GM18868 (cell line): Measurements from ENCODE around the gene NSFL1C.
A peak's percentile ranks its signal among the peaks of the same experiment; 100 is the strongest.
"Not testable (repeated sequence)": the region's sequence is repeated elsewhere in the genome, so short reads cannot be mapped to it uniquely, and the experiment has no call there.

Source experiments
- ATAC-seq: cut with Tn5 transposase; IDR thresholded peaks from one replicate; pipeline ENCODE4 v1.9.1; 2021; ENCODE audit warnings: mild to moderate bottlenecking, moderate library complexity; ENCODE audit not compliant: unreplicated experiment

NSFL1C gene

DNA sequence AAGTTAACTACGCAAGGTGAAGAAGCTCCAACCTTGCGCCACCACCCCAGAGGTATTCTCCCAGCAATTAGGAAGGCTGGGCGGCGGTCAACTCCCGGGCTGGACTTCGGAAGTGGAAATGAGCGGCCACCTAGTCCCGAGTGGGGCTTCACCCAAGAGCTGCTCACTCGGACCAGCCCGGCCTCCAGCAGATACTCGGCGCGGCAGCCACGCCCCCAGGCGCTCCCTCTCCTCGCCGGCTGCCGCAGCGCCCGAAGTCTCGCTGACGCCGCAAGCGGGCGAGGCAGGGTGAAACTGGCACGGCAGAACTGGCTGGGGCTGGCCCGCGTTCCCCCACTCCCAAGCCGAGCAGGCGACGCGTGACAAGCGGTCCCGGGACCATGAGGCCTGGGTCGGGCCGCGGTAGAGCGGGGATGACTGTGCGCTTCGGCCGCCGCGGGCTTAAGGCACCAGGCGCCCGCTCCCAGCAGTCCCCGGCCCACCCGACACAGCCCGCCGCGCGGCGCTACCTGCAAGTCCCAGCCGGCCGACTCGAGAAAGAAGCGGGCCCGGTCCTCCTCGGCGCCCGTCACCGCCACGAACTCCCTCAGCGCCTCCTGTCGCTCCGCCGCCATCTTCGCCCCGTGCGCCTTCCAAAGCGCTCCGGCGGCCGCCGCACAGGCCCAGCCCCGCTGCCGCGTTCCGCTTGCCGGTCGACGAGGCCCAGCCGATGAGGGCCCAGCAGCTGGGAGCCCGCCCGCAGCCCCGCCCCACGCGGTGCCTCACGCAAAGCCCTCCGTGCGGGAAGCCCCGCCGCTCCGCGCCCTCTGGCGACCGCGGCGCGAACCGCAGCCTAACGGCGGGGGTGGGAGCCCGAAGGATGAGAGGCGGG, at the start of gene NSFL1C:
Gene NSFL1C (minus strand): TSS at position 639 of the 871 bp plus-strand sequence. CDS start 25 bp downstream, at position 614.
- ATAC-seq, result peak; percentile 85

DNA sequence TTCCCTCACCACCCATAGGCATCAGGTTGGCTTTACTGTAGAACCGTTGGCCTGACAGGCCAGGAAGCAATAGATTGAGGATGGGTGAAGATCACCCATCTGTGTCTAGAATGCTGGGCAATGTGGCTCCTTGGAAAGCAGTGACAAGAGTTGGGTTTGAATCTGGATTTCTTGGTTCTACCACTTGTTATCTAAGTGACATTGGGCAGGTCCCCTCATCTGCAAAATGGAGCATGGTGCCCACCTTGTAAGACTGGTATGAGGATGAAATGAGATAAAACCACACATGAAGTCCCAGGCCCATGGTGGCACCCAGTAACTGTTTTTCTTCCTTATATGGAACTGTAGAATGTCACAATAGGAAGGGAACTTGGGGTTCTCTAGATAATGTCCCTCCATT, 47.2 kb upstream of the NSFL1C start:
- no peak for ATAC-seq

DNA sequence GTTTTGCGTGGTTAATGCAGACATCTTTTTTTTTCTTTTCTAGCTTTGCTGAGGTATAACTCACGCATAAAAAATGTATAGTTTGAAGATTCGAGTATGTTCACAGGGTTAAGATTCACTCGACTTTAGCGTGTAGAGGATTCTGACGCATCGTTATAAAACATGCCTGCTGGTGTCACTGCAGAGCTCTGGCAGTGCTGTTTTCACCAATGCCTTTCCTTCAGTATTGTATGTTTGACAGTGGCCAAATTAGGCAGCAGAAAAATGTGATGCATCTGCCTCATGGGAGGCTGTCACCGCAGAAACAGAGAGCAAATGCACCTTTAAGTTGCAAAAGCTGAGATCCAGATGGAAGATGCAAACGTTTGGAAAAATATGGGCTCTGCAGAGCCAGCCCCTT, 42.6 kb upstream of the NSFL1C start:
- peak; percentile 38 for ATAC-seq

DNA sequence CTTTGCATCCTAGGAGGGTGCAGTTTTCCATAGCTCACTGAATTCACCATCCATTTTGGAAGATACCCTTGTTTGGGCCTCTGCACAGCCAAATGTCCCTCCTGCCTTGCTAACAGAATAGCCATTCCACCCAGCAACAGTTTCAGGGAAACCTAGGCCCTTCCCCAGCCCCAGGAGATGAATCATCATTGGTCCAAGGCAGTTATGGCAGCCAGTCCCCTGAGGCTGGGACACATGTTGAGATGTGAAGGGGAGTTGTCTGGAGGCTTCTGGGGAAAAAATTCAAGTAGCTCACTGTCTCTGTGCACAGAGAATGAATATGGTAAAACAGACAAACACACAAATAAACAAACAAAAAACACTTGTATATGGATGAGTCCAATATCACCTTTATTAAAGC, 41.9 kb upstream of the NSFL1C start:
- ATAC-seq, result no peak

DNA sequence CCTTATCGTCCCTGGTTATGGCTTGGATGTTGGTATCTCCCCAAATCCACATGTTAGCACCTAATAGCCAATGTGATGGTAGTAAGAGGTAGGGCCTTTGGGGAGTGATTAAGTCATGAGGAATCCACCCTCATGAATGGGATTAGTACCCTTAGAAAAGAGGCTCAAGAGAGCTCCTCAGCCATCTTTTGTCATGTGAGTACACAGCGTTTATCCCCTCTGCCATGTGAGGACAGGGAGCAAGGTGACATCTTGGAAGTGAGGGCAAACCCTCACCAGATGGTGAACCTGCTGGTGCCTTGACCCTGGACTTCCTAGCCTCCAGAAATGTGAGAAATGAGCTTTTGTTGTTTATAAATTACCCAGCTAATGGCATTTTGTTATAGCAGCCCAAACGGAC, 40.6 kb upstream of the NSFL1C start:
- no peak for ATAC-seq

DNA sequence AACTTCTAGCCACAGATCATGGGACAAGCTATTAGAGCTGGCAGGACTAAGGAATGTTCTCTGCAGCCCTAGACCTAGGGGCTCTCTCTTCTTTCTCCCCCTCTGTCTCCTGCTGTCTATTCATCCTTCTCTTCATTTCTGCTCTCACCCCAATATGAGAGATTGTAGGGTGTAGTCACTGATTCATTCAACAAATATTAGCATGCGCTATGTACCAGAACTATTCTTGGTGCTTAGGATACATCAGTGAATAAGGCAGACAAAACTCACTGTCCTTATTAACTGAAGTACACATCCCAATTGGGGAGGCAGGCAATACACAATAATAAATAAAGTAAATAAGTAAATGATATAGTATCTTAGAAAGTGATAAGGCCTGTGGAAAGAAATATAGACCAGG, 39.2 kb upstream of the NSFL1C start:
- no peak for ATAC-seq

DNA sequence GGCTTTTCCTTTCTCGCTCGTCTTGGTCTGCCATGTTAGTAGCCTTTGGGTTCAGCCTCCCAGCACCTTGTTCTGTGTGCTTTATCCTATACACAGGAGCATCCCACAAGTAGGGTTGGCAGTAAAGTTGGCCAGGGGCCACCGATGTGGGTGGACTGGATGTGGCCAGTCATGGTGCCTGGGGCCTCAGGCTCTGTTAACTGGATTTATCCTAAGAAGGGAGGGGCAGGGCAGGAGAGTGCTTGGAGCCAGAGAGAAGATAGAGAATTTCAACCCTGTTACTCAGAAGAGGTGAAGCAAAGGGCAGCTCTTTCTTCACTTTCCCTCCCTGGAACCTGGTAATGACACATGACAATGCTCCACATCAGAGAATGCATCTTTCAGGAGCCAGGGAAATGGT, 38.7 kb upstream of the NSFL1C start:
- ATAC-seq, result no peak

DNA sequence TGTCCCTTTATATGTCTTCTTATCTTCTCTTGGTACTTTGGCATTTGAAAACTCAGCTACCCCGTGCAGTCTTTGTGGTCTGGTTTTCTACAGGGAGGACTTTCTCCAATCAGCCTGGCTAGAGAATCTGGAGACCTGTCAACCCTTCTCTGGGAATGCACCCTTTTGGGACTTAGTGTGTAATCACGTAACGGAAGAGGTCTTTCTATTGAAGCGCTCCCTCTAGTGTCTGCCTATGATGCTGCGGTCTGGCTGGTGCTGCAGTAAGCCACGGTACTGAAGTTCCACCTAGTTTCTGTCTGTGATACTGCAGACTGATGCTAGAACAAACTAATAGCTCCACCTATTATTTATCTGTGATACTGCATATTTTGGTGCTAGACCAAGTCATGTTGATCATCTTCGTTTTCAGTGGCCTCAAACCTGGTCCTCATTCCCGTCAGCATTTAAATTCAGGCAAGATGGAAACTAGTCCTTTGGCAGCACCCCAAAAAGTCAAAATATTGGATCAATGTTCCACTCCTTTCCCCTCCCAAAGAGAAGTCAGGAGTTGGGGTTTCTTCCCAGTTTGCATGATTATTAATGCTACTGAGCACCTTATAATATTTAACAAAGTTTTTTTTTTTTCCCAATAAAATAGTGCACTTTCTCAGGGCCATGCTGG, 37.0 kb upstream of the NSFL1C start:
- ATAC-seq, result peak; percentile 94

DNA sequence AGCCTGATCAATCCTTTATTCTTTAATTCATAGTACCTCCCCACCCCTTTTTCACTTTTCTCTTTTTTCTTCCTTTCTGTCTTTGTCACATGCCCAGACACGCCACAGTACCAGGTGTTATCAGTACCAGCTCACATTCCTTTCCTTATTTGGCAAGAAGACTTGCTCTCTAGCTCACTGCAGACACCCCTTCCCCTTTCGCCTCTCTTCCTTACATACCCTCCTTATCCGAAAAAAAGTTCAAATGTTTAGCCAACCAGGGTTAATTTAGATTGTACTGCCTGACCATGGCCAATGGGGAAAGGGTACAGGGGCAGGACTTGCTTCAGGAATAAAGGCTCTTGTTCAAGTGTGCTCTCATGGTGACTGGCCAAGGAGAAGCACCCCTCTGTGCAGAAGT, 33.8 kb upstream of the NSFL1C start:
- no peak for ATAC-seq

DNA sequence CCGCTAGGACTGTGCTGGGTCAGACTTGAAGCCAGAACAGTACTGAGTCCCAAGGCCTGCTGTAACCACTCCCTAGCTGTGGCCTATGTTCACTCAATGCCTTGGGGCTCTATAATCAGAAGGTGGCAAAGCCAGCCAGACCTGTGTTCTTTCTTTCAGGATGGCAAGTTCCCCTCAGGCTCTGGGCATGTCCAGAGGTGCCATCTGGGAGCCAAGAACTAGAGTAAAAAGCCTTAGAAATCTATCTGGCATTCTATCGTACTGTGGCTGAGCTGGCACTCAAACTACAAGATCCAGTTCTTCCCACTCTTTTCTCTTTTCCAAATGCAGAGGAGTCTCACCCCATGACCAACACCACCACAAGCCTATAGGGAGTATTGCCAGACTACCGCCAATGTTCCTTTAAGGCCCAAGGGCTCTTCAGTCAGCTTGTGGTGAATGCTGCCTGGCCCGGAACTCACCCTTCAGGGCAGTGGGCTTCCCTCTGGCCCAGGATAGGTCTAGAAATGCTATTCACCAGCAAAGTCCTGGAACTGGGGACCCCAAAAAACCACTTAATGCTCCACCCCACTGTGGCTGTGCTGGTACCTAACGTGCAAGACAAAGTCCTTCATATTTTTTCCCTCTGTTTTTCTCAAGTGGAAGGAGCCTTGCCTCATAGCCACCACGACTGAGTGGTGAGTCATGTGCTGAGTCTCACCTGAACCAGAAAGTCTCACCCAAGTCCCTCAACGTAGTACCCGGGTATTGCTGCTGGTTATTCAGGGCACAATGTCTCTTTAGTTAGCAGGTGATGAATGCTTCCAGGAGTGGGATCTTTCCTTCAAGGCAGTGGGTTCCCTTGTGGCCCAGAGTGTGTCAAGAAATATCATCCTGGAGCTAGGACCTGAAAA, 33.1 kb upstream of the NSFL1C start:
- ATAC-seq, result no peak

DNA sequence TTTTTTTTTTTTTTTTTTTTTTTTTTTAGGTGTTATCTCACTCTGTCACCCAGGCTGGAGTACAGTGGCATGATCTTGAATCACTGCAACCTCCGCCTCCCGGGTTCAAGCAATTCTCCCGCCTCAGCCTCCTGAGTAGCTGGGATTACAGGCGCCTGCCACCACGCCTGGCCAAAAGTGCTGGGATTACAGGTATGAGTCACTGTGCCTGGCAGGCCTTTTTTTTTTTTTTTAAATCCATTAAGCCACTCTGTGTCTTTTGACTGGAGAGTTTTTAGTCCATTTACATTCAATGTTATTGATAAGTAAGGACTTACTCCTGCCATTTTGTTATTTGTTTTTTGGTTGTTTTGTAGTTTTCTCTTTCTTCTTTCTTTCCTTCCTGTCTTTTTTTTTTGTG, 30.7 kb upstream of the NSFL1C start:
- ATAC-seq, result not testable (repeated sequence)

DNA sequence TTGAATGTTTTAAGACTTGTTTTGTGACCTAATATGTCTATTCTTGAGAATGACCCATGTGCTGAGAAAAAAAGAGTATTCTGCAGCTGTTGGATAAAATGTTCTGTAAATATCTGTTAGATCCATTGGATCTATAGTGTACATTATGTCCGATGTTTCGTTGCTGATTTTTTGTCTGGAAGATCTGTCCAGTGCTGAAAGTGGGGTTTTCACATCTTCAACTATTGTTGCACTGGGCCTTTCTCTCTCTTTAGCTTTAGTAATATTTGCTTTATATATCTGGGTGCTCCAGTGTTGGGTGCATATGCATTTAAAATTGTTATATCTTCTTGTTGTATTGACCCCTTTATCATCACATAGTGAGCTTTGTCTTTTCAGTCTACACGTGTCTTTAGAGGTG, 30.3 kb upstream of the NSFL1C start:
- ATAC-seq, result no peak

DNA sequence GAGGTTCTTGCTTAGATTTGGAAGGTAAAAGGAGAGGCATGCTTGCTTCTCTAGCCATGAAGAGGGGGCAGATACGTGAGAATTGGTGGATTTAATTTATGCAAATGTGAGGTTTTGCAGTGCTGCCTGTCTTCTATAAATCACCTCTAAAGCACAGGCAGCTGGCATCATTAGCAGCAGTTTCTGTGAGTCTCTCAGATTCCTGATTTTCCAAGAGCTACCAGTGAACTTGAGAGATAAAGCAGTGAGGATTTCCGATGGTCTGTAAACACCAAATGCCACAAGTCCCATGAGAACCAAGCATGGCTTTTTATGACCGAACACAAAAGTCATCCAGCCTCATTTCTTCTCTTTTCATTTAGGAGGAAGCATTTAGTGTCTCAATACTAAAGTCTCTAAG, 27.8 kb upstream of the NSFL1C start:
- ATAC-seq, result no peak

DNA sequence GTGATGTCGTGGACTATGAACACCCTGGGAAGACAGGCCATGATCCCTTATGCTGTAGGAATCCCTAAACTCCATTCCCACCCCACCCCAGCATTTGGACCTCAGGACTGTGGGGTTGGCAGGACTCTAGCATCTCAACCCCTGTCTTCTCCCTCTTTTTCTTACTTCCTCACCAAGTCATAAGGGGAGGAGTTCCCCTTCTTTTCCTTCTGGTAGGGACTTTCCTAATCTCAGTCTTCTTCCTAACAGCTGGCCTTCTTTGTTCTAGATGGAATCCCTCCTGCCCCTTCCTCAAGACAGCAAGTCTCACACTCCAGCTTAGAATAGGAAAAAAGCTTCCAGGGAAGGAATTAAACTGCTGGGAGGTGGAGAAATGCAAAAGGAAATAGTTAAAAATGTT, 26.9 kb upstream of the NSFL1C start:
- no peak for ATAC-seq

DNA sequence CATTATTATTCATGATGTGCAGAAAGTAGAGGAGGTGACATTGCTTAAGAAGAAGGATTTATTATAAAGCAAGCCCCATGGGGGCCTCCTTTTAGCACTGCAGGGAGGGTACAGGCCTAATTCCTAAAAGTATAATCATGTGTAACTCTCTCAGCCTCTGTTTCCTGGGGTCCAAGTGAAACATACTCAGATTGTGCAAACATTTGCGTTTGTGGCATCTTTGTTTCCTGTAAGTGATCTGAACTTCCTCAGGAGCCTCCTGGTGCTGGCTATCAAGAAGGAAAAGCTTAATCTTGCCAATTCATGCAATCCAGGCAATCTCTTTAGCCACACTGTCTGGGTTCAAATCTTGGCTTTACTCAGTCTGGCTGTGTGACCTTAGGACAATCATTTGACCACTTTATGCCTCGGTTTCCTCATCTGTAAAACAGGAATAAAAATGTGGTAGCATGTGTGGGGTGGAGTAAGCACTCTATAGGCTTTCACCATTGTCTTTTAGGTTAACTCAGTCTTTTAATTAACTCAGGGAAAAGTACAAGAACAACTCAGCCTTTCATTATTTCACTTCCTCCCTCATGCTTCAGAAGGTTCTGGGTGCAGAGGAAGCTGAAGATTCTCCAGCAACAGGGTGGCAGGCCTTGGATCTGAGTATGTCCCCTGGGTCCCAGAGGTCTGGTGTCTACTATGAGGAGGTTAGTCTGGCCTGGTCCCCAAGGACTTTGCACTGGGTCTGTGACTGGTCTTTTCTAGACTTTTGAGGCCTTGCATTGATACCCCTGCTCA, 25.4 kb upstream of the NSFL1C start:
- no peak for ATAC-seq

DNA sequence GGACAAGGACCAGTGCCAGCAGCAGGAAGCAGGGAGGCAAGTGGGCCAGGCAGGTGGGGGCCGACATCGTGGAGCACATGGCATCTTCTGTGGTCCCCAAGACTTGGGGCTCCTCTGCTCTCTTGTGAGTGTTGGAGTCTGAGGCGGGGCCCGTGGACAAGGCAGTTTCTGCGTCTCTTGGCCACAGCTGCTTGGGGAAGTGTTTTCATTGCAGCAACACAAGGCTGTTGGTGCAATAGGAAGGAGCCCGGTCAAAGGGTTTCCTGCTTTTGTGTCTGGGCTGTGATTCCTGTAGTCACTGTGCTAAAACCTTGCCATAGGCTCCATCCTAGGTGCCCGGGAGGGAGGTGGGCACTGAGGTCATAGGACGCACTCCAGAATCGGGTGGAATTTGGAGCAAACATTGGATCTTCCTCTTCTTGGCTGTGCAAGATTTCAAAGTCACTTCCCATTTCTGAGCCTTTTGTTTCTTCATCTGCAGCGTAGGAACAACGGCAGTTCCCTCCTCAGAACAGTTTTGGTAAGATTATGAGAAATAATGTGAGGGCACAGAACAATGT, 24.7 kb upstream of the NSFL1C start, which contains the start of gene SIRPB2:
Gene SIRPB2 (minus strand): TSS at position 140 of the 560 bp plus-strand sequence. CDS start 61 bp downstream, at position 79.
- ATAC-seq, result no peak

DNA sequence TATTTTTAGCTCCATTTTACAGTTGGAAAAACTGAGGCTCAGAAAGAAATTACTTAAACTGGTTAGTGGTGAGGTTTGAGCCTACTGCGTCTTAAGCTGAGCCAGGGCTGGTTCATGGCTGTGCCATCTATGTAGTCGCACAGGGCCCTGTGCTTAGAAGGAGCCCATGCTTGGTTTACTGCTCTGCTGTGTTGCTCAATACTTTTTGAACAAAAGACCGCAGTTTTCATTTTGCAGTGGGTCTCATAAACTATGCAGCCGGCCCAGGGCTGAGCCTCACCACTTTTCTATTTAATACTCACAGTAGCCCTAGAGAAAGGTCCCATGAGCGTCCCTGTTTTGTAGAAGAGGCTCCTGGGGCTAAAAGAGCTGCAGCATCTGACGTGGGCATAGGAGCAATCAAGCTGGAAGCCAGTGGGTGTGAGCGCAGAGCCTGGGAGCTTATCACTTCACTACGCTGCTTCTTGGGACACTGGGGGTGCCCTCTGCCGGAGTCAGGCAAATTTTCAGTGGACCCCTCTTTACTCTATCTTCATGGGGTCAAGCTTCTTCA, 24.1 kb upstream of the NSFL1C start:
- ATAC-seq, result no peak

DNA sequence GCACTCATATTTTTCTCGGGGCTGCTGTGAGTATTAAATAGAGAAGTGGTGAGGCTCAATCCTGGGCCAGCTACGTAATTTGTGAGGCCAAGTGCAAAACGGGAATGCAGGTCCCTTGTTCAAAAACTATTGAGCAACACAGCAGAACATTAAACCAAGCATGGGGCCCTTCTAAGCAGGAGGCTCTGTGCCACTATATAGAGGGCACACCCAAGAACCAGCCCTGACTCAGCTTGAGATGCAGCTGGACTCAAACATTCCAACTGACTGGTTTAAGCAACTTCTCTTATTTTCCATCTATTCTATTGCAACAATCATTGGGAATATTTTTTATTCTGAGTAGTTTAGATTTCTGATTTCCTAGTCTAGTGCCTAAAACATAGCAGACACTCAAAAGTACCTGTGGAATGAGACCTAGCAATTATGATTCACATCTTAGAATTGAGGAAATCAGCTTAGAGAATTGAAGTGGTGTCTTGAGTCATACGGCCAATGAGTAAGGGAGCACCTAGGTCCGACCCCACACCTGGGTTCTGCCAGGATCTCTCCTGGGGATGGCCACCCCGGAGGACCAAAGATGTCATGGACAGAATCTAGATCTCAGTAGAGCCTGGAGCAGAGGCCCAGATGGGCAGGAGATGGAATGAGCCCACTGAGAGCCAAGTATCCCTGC, 23.3 kb upstream of the NSFL1C start:
- ATAC-seq, result no peak

DNA sequence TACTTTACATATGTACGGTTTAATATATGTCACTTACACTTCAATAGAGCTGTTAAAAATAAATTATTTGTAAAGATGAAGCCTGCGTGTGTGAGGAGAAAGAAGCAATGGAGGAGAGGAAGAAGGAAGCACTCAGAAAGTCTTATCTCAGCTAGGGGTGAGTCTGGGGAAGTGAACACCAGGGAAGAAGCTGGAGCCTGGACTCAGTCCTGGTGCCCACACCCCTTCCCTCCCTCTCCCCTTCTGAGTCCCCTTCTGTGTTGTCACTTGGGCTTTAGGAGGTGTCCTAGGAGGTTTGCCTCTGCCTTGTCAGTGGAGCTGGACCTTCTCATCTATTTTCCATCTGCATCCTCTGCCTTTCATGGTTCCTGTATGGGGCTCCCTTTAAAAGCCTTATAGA, 22.7 kb upstream of the NSFL1C start:
- no peak for ATAC-seq
